ENCODE results near the gene MAP7D3.
"Not testable (repeated sequence)": the region's sequence is repeated elsewhere in the genome, so short reads cannot be mapped to it uniquely, and the experiment has no call there.

MAP7D3 gene

GRCh38 chrX:136170139-136170800 lies 80.9 kb downstream of the MAP7D3 start:
- peak; percentile 14 for DNase-seq

- DNase-seq, result peak; percentile 90
These were observed 82.1 kb downstream of the MAP7D3 start for GRCh38 chrX:136168929-136169735.

GRCh38 chrX:136167989-136168388 lies 83.2 kb downstream of the MAP7D3 start:
- DNase-seq, result not testable (repeated sequence)

- peak; percentile 14 for DNase-seq
These were observed 84.9 kb downstream of the MAP7D3 start for GRCh38 chrX:136166221-136166855.

GRCh38 chrX:136165406-136165805 lies 85.8 kb downstream of the MAP7D3 start:
- no peak for DNase-seq

GRCh38 chrX:136163689-136164088 lies 87.5 kb downstream of the MAP7D3 start:
- no peak for DNase-seq

Measured in amniotic stem cell (primary cell).